GM21526 (cell line): Measurements from ENCODE around the gene KLF5.

Source experiments
- ATAC-seq: cut with Tn5 transposase; IDR thresholded peaks from one replicate; pipeline ENCODE4 v1.9.1; 2021; ENCODE audit warnings: moderate library complexity; ENCODE audit not compliant: unreplicated experiment, low FRiP score

Gene KLF5

DNA sequence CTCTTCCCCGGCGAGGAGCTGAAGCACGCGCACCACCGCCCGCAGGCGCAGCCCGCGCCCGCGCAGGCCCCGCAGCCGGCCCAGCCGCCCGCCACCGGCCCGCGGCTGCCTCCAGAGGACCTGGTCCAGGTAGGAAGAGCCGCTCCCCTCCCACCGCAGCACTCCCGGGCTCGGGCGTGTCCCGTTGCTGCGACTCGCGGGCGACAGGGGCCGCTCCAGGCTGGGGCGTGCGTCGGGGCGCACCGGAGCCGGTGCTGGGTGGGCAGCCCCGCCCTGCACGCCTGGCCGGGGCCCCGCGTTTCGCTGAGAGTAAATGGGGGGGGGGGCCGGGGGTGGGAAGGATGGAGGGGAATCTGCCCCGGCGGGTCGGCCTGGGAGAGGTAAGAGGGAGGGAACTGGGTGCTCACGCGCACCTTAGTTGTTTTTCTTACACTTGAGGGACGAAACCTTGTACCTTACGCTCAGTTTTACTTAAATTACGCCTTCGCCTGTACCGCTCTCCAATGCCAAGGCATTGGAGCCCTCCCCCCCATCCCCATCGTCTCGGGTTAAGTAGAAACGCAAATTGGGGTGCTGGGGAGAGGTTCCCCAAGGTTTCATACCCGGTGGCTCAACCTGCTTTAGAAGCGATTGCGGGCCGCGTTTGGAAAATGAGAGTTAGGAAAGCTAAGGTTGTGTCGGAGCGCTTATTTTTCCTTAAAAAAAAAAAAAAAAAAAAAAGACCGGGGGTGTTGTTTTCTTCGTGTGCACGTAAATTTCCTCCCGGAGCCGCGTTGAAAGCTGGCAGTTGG, 850 bp downstream of the KLF5 start:
- peak; percentile 49 for ATAC-seq

DNA sequence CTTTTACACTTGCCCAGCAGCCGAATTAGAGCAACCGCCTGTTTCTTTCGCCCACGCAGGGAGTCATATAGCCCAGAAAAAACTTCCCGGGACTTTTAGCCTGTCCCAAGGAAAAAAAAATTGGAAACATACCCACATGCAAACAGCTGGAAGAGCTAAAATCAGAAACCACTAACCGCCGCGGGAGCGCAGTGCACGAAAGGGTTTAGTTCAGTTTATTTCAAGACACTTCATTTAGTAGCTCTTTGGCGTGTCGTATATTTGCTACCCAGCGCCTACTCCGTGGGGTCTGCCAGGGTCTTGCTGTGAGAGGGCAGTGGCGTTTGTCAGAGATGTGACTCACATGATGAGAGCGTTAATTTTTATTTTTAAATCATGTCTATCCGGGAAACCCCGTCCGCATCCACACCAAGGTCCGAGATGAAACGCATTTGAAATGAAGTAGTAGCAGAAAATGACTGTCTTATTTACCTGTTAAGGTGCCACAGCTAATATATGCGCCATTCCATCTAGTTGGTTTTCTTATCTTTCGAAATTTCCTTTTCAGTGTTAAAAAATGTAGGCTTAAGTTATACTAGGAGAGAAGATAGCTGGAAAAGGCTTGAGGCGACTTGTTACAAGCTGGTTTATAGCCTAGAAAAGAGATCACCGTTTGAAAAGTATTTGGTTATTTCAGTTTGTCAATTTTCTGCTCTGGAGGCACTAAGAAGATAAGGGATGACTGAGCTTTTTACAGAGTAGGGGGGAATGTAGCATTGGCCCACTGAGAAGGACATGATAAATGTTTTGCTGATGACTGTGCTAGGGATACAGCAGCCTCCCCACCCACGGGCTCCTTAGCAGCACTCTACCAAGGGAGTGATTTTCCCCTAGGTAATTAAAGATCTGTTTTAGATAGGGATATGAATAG, 1.7 kb downstream of the KLF5 start:
- no peak for ATAC-seq

DNA sequence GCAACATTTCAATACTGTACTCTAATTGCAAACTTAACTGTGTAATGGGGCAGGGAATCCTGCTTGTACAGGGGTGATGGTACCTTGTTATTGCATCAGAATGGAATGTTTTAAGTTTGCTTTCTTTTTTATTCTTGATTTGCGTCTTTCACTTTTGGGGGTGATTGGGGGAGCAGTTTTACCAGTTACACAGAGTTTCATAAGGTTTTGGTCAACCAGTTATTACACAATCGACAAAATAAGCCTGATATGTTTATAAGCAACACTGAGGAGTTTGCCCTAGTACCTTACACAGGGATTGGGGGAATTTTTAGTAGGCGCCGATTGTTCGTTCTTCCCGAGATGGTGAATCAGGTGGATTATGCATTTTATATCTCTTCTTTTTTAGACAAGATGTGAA, 2.7 kb downstream of the KLF5 start:
- ATAC-seq = no peak

DNA sequence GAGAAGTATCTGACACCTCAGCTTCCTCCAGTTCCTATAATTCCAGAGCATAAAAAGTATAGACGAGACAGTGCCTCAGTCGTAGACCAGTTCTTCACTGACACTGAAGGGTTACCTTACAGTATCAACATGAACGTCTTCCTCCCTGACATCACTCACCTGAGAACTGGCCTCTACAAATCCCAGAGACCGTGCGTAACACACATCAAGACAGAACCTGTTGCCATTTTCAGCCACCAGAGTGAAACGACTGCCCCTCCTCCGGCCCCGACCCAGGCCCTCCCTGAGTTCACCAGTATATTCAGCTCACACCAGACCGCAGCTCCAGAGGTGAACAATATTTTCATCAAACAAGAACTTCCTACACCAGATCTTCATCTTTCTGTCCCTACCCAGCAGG, 3.1 kb downstream of the KLF5 start:
- no peak for ATAC-seq

DNA sequence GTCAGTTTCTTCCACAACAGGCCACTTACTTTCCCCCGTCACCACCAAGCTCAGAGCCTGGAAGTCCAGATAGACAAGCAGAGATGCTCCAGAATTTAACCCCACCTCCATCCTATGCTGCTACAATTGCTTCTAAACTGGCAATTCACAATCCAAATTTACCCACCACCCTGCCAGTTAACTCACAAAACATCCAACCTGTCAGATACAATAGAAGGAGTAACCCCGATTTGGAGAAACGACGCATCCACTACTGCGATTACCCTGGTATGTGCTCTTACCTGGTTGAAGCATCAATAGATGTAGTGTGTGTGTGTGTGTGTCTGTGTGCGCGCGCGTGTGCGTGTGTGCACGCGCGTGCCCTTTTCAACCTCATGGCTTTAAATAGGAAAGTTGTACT, 3.7 kb downstream of the KLF5 start:
- no peak for ATAC-seq

DNA sequence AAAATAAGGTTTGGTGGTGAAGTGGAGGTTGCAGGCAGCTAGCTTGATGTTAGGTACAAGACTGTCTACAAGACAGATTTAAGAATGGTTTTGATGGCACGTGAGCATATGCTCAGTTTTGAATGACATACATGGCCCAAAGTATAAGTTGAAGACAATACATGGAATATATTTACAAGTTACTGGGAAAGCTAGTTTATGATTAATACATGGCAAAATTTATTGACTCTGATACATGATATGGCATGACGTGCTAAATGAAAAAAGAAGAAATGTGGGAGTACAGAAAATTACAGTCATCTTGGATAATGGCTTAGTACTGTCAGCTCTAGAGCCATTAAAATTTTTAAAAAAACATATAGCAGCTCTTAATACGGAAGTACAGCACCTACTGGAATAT, 4.4 kb downstream of the KLF5 start:
- no peak for ATAC-seq

DNA sequence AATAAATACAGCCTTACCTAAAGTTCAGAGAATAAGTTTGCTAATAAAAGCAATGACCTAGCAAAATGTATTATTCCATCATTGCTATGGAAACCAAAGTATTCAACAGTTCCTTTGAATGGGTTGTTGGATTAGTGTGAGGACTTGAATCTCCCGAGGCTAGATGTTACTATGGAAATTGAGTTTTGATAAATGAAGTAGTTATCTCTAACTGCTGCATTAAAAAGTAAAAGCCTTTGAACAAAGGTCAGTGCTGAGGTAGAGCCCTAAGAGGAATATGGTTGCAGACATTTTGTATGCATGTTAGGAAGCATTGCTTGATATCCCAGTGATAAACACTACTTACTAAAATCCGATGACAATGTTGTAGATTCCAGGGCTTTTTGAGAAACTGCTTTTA, 6.2 kb downstream of the KLF5 start:
- ATAC-seq = no peak

DNA sequence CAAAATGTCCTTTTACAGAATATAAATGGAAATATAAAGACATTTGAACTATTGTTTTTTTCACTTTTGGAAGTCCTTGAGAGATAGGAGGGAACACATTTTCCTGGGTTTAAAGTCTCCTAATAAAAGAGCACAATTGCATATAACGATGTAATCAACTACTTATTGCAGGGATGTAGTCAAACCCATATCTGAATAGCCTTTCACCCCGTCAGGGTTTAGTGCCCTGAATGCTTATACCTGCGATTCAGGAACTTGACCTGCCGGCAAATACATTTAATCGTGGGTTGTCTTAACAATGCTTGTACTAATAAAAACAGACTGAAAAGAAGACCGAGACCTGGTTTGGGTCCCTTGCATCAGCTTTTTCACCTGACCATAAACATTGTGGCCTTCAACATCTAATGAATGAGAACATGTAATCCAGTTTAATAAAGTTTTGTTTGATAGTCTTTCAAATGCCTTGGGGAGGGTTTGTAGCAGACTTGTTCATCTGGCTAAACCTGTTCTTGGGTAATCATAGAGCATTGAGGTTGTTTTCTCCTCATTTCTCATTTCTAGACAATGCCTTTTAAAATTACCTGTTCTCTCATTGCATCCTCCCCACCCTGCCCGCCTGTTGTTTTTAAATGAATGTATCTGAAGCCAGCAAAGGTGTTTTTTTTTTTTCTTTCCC, 7.0 kb downstream of the KLF5 start:
- no peak for ATAC-seq

DNA sequence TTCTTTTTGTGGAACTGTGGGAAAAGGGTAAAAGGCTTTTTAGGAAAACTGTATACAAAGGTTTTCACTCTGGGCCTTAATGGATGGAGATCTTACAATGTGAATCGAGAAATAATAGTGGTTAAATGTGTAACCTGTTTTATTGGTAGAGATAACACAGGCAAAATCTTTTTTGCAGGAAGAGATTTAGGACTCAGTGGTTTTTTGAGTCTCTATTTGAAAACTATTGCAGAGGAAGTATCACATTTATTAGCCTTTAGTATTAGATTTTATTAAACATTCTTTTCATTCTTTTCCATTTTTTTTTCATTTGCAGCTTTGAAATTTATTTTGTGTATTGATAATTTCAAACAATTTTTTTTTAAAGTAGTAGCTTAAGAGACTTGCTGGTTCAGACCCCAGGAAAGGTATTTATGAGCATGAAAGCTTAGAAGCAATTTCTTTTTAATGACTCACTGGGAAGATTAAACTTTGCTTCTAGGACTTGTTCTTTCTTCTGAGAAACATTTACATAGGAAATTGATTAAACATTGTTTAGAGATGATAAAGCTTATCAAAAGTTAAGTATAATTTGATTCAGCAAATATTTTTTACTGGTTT, 10.5 kb downstream of the KLF5 start:
- no peak for ATAC-seq

DNA sequence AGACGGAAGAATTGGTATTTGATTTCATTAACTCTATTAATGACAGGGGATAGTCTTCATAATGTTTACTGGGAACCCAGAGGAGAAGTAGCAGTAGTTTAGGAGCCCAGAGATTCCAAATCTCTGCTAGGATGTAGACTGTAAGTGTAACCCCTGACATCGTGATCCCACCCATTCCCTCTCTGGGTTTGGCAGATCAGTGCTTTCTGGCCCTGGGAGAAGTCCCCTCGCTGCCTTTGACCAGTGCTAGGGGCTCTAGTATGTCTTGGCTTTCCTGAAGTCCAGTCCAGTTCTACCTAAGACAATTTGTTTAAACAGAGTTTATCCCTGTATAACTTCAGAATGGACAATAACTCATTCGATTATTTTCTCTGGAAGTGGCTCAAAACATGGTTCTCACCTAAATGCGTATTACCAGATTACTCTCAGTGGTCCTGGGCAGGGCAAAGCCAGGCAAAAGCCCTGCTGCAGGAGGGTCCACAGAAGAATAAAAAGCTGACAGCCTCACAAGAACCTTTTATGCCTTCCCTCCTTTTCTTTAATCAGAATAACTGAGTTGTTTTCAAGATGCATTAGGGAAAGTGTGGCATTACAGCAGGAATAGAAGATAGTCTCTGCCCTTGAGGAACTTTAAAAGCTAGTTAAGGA, 11.8 kb downstream of the KLF5 start:
- ATAC-seq = no peak

DNA sequence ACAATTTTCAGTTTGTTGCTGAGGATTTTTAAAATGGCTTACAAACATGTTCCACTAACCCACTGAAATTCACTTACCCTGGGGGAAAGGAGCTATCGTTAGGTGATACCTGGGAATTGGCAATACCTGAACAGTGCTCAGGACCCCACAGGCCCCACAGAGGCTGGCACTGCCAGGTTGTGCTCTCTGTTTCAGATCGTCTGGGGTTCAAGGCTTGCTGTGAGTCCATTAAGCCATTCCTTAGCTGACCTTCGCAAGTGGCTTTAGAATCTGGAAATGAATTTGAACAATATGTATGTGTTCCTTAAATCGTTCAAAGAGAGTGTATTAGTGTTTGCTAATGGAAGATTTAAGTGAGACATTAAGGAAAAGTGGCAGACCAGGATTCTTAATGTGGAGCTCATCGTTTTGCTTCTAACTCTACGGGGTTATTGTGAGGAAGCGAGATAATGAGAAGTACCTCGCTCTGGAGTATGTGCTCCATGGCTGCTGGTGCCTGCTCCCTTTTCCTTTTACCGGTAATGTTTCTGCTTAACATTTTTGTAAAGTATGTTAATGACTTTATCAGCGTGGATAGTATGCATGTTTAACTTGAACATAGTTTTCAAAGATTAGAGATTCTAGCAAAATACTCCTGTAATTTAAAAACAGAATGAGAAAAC, 13.6 kb downstream of the KLF5 start:
- no peak for ATAC-seq

DNA sequence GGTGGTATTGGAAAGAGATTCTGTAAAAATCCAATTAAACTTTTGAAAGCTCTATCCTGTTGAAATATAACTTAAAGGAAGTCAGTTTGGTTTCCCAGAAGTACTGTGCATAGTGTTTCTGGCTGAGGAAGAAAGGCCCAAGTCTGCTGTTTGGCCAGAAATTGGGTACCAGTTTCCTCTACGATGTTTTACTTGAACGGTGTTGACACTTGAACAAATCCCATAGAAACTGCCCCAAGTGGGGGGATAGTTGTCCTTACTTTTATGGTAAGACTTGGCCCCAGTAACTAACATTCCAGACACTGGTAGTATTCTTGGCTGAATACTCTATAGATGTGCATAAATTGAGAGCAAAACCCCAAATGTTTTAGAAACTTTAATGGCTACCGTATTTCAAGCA, 14.2 kb downstream of the KLF5 start:
- no peak for ATAC-seq

DNA sequence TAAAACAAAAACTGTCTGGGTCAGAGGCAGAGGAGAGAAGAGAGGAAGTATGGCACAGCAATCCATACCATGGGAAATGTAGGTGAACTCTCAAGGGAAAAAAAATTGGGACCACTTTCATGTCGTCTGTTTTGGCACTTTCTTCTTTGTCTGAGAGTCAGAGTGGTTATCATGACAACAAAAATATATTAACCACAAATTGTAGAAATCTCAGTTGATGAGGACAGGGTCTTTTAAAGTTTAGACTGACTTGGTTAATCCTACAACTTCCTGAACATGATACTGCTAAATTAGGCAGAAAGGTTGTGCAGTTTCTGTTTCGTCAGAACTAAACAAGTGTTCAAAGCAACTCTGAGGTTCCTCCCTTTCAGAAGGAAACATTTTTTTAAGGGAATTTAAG, 15.2 kb downstream of the KLF5 start:
- no peak for ATAC-seq

DNA sequence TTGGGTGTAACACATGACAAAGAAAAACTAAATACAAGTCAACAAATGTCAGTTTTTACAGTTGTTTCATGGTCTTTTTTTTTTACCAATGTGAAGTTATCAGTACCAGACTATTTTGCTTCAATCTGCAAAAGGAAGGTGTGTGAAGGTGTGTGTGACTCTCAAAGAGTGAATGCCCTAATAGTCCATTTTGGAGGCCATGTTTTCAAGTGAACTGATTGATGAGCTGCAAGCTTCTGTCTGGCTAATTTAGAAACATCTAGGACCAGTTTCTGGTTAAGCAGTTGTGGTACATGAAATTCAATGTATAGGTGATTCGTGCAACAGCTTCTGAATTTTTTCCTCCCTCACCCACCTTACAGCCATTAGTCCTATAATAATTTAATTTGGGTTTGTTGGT, 16.1 kb downstream of the KLF5 start:
- ATAC-seq = no peak

DNA sequence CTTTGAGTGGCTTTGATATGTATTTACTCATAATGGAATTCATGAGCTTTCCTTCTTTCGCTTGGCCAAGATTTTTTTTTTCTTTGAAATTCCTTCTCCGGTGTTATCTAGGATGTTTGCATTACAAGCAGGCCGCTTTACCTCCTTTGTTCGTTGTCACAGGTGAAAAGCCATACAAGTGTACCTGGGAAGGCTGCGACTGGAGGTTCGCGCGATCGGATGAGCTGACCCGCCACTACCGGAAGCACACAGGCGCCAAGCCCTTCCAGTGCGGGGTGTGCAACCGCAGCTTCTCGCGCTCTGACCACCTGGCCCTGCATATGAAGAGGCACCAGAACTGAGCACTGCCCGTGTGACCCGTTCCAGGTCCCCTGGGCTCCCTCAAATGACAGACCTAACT, 16.7 kb downstream of the KLF5 start:
- ATAC-seq = no peak

DNA sequence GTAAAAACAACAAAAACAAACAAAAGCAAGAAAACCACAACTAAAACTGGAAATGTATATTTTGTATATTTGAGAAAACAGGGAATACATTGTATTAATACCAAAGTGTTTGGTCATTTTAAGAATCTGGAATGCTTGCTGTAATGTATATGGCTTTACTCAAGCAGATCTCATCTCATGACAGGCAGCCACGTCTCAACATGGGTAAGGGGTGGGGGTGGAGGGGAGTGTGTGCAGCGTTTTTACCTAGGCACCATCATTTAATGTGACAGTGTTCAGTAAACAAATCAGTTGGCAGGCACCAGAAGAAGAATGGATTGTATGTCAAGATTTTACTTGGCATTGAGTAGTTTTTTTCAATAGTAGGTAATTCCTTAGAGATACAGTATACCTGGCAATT, 17.1 kb downstream of the KLF5 start:
- ATAC-seq = no peak

DNA sequence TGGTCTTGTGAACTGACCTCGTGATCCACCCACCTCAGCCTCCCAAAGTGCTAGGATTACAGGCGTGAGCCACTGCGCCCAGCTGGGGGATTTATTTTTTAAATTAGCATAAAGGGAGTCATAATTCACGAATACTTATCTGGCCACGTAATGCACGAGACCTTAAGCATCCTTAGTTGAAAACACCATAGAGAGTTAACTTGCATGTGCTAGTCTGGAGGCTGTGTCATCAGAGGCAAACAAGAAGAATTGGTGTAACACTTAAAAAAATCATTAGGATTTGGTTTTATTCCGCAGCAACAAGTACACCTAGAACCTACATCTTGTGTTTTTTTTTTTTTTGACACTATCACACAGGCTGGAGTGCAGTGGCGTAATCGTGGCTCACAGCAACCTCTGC, 19.1 kb downstream of the KLF5 start:
- no peak for ATAC-seq

DNA sequence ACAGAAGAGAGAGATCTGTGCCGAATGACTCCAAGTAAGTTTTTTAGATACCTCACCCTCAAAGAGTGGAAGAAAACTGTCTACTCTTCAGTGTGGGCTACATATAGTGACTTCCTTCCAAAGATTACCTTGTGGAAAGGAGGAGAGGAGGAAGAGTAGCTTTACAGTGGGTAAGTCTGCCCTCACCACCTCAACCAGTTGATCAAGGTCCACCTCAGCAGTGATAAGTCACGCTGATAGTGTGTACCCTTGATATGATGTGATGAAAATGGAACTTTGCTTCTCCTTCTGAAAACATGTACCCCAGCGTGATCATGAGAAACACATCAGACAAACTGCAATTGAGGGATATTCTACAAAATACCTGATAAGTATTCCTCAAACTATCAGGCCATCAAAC, 20.6 kb downstream of the KLF5 start:
- ATAC-seq = no peak

DNA sequence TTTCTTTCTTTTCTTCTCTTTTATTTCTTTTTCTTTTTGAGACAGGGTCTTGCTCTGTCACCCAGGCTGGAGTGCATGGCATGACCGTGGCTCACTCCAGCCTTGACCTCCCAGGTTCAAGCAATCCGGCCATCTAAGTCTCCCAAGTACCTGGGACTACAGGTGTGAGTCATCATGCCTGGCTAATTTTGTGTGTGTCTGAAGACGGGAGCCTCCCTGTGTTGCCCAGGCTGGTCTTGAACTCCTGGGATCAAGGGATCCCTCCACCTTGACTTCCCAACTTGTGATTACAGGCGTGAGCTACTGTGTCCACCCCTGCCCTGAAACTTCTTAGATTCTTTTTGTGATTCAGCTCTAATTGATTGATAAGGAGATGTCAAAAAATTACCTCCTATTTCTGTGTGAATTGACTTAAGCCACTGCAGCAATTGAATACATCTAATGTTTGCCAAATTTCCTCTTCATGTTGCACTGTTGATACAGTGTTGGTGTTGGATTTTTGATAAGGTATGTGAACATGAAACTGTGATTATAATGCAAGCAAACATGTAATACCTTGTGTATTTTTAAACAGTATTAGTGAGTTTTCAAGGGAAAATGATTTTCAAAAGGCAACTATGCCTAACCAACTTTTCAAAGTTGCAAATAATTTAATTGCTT, 22.6 kb downstream of the KLF5 start:
- no peak for ATAC-seq
